ENCODE data around the gene WFDC12. TPM values are rescaled to one million over a fixed set of nuclear protein-coding genes. Genes with fewer than 3 reads are reported as not detected.
"Not testable (repeated sequence)": the region's sequence is repeated elsewhere in the genome, so short reads cannot be mapped to it uniquely, and the experiment has no call there.

Gene WFDC12
- total and polyA plus RNA-seq, 7 donors: 0.42 to 1.2 TPM; not detected in 5

GRCh38 chr20:45153147-45153546, 28.9 kb upstream of the WFDC12 start:
- intact Hi-C loops (cut with DNase I): no loop called here
- H3K9me3 ChIP-seq: no peaks in the 10 kb centered on the region
- TF ChIP-seq POLR2A (IDR thresholded peaks at IDR 0.05): no peak
- TF ChIP-seq POLR2AphosphoS5 (IDR thresholded peaks at IDR 0.05): no peak
- TF ChIP-seq EP300 (IDR thresholded peaks at IDR 0.05): no peak
- TF ChIP-seq CTCF (IDR thresholded peaks at IDR 0.05): no peak
- WGBS, 2 donors: 89% methylated on average over 3 of the region's 3 CpGs
- H3K36me3 ChIP-seq: no peaks in the 10 kb centered on the region
- no peaks in the 10 kb centered on the region for H3K27me3 ChIP-seq
- H3K4me3 ChIP-seq: no peak overlapping the region
- H3K4me1 ChIP-seq: peaks cover 0 to 10% (median 8%) of the 10 kb centered on the region in 4 donors
- no peak overlapping the region for H3K27ac ChIP-seq
- no peak for DNase-seq

GRCh38 chr20:45152405-45152804, 28.1 kb upstream of the WFDC12 start:
- Histone ChIP-seq H3K27me3 (no peaks in the 10 kb centered on the region), H3K36me3 (no peaks in the 10 kb centered on the region), H3K27ac (no peak overlapping the region), H3K4me3 (no peak overlapping the region), H3K4me1 (peaks cover 0 to 3% (median 2%) of the 10 kb centered on the region in 4 donors), H3K9me3 (no peaks in the 10 kb centered on the region)
- intact Hi-C loops (cut with DNase I): no loop called here
- DNase-seq: no peak
- TF ChIP-seq POLR2A (IDR thresholded peaks at IDR 0.05) (no peak), EP300 (IDR thresholded peaks at IDR 0.05) (no peak), CTCF (IDR thresholded peaks at IDR 0.05) (no peak), POLR2AphosphoS5 (IDR thresholded peaks at IDR 0.05) (no peak)
- 81 to 86% methylated on average over 2 of the region's 2 CpGs for WGBS, 2 donors

- Histone ChIP-seq H3K27me3 (peaks cover 0 to 8% (median 0%) of the 10 kb centered on the region in 3 donors), H3K4me1 (no peaks in the 10 kb centered on the region), H3K27ac (no peak overlapping the region), H3K4me3 (no peak overlapping the region), H3K36me3 (no peaks in the 10 kb centered on the region), H3K9me3 (no peaks in the 10 kb centered on the region)
- 90 to 92% methylated on average over 3 of the region's 3 CpGs for WGBS, 2 donors
- no peak for TF ChIP-seq POLR2A (IDR thresholded peaks at IDR 0.05)
- TF ChIP-seq CTCF (IDR thresholded peaks at IDR 0.05): no peak
- TF ChIP-seq EP300 (IDR thresholded peaks at IDR 0.05): no peak
- no peak for TF ChIP-seq POLR2AphosphoS5 (IDR thresholded peaks at IDR 0.05)
- no peak for DNase-seq
- intact Hi-C loops (cut with DNase I): no loop called here
Measured at GRCh38 chr20:45149062-45149461, 24.8 kb upstream of the WFDC12 start.

- Histone ChIP-seq H3K9me3 (no peaks in the 10 kb centered on the region), H3K27ac (no peak overlapping the region), H3K4me3 (no peak overlapping the region), H3K4me1 (no peaks in the 10 kb centered on the region), H3K27me3 (peaks cover 0 to 12% (median 0%) of the 10 kb centered on the region in 3 donors), H3K36me3 (no peaks in the 10 kb centered on the region)
- DNase-seq: no peak
- TF ChIP-seq POLR2A (IDR thresholded peaks at IDR 0.05): no peak
- TF ChIP-seq CTCF (IDR thresholded peaks at IDR 0.05): no peak
- no peak for TF ChIP-seq POLR2AphosphoS5 (IDR thresholded peaks at IDR 0.05)
- no peak for TF ChIP-seq EP300 (IDR thresholded peaks at IDR 0.05)
- intact Hi-C loops (cut with DNase I): no loop called here
- 79 to 87% methylated on average over 4 of the region's 4 CpGs for WGBS, 2 donors
Measured at GRCh38 chr20:45140836-45141235, 16.6 kb upstream of the WFDC12 start.

DNA sequence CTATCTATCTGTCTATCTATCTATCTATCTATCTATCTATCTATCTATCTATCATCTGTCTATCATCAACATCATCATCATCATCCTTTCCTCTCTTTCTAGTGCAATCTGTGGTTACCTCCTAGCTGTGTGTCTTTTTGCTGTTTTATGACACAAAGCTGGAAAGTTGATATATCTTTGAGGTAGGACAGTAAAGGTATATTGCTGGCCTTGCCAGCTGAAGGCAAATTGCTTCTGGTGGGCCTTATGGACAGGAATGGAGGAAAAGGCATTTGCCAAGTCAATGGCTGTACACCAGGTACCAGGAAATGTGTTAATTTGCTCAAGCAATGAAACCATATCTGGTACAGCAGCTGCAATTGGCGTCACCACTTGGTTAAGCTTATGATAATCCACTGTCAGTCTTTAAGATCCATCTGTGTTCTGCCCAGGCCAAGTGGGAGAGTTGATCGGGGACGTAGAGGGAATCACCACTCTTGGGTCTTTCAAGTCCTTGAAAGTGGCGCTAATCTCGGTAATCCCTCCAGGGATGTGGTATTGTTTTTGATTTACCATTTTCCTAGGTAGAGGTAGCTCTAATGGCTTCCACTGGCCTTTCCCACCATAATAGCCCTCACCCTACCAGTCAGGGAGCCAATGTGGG, 15.6 kb upstream of the WFDC12 start:
- 93 to 96% methylated on average over 5 of the region's 5 CpGs for WGBS, 2 donors
- H3K27me3 ChIP-seq; H3K9me3 ChIP-seq; DNase-seq; H3K4me1 ChIP-seq; H3K36me3 ChIP-seq; H3K27ac ChIP-seq; H3K4me3 ChIP-seq; intact Hi-C loops (cut with DNase I): not testable (repeated sequence)
